Gastrocnemius medialis (tissue), 4 donors: Measurements from ENCODE around the gene PDE5A.

Experiments used
- CTCF ChIP-seq, 5 experiments: fragments of 450-650 bp in 3 of 5; fragments of 200-600 bp in 2 of 5; sonication (generic) in 2 of 5; IDR thresholded peaks in 4 of 5; conservative IDR thresholded peaks in 1 of 5; 1 replicate in 4 of 5; 2 replicates in 1 of 5; pipeline ENCODE4 v1.5.1; 2016 to 2019; ENCODE audit warnings: antibody characterized with exemption in 5 of 5, mild to moderate bottlenecking in 3 of 5, moderate library complexity in 3 of 5
- POLR2A ChIP-seq, 2 donors: fragments of 450-650 bp; IDR thresholded peaks; one replicate each; pipeline ENCODE4 v1.6.1; 2017; ENCODE audit warnings: antibody characterized with exemption in 2 of 2, mild to moderate bottlenecking in 2 of 2, moderate library complexity in 2 of 2

GRCh38 chr4:119666653-119667091, 38.1 kb upstream of the PDE5A start:
- TF ChIP-seq CTCF (IDR thresholded peaks at IDR 0.05 in 4 of 5, conservative IDR thresholded peaks at IDR 0.05 in 1 of 5) = no peak
- no peak for TF ChIP-seq POLR2A (IDR thresholded peaks at IDR 0.05)
